Activated T-cell treated with anti-CD3 and anti-CD28 coated beads for 1 hour (primary cell): Measurements from ENCODE around the gene ANKRD53.

Source experiments
- DNase-seq: peaks from one replicate; pipeline ENCODE4 v3.0.0-alpha.2; 2020; ENCODE audit warnings: low read depth

ANKRD53 gene, protein sequence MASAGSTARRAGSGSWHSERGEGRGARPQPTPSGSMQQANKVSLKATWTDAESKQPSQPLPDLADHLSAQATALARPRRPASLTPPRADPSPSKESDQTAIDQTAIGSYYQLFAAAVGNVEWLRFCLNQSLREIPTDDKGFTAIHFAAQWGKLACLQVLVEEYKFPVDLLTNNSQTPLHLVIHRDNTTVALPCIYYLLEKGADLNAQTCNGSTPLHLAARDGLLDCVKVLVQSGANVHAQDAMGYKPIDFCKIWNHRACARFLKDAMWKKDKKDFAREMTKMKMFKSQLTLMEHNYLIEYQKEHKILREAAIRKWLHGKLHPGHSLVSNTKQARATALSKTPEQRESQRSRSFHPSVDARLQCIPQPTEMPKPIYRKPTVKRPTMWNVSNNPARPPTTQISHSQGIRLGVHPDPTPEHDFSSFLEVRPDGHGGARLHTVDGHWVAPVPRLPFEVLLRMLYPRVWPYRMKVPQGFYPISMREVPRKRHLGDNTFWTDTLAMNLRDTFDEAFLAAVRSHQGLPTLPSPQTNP

DNA sequence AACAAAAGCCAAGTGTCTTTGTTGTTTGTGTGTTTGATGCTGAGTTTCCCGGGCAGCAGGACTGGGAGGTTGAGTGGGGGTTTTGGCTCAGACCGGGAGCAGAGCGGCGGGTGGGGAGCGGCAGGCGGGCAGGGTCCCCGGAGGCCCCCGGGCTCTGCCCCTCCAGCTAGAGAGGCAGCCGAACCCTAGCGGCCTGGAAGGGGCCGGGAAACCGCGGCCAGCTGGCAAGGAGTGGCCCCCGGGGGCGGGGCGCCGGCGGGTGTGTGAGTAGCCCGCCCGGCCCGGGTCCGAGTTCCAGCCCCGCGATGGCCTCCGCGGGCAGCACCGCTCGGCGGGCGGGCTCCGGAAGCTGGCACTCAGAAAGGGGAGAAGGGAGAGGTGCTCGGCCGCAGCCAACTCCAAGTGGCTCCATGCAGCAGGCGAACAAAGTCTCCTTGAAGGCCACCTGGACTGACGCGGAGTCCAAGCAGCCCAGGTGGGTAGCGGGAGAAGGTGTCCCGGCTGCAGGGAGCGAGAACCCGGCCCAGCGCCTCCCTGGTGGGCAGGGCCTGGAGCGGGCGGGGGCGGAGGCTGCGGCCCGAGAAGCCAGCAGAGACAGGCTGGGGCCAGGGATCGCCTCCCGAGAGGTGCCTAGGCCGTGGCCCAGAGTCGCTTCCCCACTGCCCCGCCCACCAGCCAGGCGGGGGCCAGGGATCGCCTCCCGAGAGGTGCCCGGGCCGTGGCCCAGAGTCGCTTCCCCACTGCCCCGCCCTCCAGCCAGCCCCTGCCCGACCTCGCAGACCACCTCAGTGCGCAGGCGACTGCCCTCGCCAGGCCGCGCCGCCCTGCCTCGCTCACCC is at the start of gene ANKRD53:
TSS of gene ANKRD53 (plus strand) at position 290 of the 839 bp plus-strand sequence. CDS start at position 306, 16 bp downstream.
- no peak for DNase-seq

- DNase-seq = no peak
Measured at GRCh38 chr2:70930371-70931329, 47.8 kb upstream of the ANKRD53 start.

DNA sequence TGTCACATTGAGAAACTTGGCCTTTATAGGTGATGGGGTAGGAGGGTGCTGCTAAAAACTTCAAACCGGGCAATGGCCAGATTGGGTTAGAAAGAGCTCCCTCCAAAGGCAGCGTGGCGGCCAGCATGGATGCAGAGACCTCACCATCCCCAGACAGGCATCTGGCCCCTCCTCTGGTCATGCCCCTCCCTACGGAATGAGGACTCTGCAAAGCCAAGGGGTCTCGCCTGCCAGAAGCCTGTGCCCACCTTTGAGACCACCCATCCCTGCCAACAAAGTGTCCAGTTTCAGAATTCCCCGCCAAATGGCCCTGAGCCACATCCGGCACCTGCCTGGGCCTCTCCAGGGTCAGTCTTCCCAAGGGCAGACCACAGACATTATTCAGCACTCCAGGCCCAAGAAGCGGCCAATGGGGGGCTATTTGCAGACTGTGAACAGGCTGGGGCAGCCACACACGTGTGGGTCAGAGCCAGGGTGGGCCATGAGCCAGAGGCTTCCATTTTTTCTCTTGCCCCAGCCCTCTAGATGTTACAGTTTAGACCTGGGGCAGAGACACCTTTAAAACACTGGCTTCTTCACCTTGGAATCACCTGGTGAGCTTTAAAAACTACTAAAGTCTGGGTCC is 46.9 kb upstream of the ANKRD53 start:
- DNase-seq = no peak

DNA sequence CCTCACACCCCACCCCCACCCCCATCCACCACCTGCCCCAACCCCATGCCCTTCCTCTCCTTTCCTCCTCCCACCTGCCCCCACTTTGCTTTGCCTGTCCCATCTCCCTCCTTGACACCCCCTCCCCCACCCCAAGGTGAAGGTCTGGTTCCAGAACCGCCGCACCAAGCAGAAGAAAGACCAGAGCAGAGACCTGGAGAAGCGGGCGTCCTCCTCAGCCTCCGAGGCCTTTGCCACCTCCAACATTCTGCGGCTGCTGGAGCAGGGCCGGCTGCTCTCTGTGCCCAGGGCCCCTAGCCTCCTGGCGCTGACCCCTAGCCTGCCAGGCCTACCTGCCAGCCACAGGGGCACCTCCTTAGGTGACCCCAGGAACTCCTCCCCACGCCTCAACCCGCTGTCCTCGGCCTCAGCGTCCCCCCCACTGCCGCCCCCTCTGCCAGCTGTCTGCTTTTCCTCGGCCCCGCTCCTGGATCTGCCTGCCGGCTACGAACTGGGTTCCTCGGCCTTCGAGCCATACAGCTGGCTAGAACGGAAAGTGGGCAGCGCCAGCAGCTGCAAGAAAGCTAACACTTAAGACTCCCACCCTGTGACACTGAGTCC is 45.7 kb upstream of the ANKRD53 start:
- DNase-seq = no peak

DNA sequence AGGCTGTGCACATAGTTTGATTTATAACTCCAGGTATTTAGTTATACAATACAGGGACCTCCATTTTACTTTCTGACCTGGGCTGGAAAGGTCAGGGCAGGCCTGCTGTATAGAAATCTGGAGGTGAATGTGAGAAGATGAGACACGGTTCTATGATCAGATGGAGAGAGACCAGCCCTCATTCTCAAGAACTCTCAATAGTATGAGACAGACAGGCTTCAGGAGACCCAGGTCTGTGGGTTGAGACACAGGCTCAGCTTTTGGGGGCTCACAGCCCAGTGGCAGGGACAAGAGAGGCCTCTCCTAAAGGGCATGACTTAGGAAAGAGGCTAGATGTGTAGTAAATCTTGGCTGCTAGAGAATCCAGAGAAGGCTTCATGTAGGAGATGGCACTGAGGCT is 43.4 kb upstream of the ANKRD53 start:
- no peak for DNase-seq

DNA sequence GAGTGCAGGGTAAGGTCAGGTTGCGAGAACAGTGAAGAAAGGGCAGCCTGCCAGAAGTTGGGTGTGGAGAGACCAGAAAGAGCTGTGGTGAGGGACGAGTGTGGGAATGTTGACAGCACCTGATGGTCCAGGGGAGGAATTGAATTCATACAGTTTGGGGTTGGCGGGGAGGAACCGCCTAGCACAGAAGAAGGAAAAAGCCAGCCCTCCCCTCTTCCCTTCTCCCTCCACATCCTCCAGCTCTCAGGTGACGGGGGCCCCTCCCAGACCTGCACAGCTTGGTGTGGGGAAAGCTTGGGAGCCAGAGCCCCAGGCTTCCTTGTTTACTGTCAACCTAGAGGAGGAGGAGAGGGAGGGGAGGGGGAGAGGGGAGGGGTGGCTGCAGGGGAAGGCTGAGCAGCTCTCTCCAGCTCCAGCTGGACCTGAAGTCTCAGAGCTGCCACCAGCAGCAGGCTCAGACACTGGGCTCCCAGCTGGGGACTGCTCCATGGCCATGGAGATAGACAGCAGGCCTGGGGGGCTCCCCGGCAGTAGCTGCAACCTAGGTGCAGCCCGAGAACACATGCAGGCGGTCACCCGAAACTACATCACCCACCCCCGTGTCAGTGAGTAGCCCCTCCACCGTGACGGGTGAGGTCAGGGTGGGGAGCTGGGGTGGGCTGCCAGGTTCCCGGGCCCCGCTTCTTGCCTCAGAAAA is 42.8 kb upstream of the ANKRD53 start, which contains the start of gene ATP6V1B1:
TSS of gene ATP6V1B1 (plus strand) at position 433 of the 697 bp plus-strand sequence. CDS start at position 488, 55 bp downstream.
- DNase-seq = no peak

- no peak for DNase-seq
Measured at GRCh38 chr2:70936165-70936978, 42.1 kb upstream of the ANKRD53 start.

- no peak for DNase-seq
Measured at GRCh38 chr2:70936979-70937811, 41.2 kb upstream of the ANKRD53 start.

- no peak for DNase-seq
Measured at GRCh38 chr2:70937866-70938585, 40.4 kb upstream of the ANKRD53 start.

- DNase-seq = no peak
Measured at GRCh38 chr2:70938586-70938950, 39.9 kb upstream of the ANKRD53 start.

DNA sequence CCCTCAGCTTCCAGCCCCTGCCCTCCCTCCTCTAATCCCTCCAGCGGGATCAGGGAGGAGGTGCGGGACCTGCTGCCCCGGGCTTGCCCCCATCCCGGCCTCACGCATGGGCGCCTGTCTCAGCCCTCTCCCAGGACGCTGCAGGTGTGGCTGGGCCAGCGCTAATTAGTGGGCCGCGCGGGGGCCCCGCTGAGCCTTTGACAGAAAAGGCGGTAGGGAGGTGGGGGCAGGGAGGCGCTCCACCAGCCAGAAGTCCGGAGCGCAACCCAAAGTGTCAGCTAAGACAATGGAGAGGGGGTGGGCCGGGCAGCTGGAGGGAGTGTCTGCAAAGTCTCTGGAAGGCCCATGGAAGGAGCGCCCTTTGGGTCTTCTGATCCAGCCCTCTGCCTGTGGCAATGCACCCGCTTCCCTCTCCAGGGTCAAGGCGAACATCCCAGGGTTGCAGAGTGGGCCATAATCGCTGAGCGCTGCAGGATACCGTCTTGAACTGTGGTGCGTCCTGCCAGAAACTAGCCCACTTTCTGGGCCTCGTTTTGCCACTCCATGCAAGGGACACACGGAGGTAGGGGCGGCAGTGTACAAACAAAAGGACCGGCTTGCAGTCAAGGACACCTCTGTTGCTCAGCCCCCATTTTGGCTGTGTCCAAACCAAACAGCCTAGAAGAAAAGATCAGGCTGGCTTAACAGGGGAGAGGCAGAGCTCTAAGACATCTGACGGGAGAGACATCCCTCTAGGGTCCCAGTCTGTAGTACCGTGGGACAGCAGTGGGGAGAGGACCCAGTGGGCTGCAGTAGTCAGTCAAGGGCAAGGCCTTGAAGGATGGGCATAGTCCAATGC is 39.2 kb upstream of the ANKRD53 start:
- no peak for DNase-seq

DNA sequence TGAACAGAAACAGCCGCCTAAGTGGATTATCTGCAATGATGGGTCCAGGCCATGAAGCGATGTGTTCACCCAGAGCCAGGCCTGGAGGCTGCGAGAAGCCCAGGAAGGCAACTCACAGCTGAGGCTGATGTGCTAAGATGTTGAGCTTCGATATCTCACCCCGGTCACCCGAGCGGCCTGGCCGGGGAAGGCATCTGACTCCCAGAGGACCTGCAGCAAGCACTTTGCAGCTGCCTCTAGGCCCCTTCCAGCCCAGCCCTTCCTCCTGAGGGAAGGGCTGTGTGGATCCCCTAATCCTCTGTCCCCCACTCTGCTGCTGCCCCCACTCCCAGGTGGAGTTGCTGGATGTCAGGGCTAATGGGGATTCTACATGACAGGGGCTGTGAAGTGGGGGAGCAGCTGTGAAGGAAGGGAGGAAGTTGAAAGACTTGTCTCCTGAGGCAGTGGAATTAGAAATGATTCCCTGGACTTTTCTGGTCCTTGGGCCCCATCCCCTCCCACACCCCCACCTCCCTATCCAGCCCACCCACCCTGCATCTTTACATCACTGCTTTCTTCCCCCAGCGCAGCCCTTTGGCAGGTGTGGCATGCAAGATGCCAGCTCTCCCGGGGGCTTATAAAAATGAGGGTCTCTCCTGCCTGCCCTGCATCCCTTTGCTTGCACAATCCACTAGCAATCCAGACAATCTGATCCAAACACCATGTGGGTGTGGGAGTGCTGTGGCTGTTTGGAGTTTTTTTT is 38.4 kb upstream of the ANKRD53 start:
- no peak for DNase-seq

- no peak for DNase-seq
Measured at GRCh38 chr2:70941186-70941585, 37.2 kb upstream of the ANKRD53 start.

DNA sequence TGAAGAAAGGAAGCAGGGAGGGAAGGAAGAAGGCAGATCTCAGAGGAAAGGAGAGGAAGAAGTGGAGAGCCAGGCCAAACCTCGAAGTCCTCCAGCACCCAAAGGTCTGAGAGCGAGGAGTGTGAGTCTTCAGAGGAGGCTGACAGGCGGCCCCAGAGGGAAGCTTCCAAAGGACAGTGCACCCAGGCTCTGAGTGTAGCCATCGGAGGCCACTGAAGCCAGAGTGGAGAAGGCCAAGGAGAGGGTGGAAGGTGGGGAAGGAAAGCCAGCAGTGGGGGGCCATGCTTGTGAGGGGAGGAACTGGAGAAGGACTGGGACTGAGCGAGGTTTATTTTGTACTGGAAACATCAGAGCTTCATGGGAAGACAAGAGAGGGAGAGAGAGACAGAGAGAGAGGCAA is 36.7 kb upstream of the ANKRD53 start:
- DNase-seq = no peak

DNA sequence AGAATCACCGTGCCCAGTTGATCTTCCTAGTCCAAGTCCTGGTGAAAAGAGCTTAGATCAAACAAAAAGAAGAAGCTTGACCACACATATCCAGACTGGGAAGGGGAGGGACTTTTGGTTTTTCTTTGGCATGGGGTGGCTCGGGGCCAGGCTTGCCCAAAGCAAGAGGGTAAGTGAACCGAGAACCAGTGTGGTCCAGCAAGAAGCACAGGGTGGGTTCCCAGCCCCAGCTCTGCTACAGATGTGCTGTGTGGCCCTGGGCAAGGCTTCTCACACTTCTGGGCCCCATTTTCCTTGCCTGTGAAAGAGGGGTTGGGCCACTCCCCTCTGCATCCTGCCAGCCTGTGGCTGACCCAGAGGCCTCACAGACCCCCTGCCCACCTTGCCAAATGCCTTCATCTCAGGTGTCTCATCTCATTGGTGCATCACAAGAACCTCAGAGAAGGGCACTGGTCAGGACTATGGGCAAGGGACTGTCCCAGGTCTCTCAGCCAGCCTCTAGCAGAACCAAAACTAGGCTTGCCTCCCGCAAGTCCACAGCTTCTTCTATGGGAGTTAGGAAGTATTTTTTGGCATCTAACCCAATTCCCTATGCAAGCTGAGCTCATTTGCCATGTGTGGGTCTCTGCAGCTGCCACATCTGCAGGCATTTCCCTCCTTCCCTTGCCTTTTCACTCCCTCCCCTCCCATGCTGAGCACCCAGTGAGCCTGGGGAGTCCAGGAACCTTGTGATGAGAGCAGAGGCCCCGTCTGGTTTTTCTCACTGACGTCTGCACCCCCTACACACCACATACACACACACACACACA is 35.8 kb upstream of the ANKRD53 start:
- DNase-seq = no peak
